GM10248 (cell line): Measurements from ENCODE around the gene CNOT2.

Experiments used
- CTCF ChIA-PET: fragments of 300-600 bp; sonication (Branson Sonifier 250); formaldehyde crosslinking; extraction: SDS; loops from one replicate; lab custom pipeline; 2021; ENCODE audit warnings: antibody characterized with exemption; lab: Yijun Ruan, JAX
- POLR2A ChIA-PET: fragments of 350-650 bp; sonication (Branson Sonifier 250); formaldehyde crosslinking; extraction: SDS; loops from one replicate; lab custom pipeline; 2020; ENCODE audit warnings: antibody characterized with exemption; lab: Yijun Ruan, JAX
- DNase-seq: peaks from one replicate; pipeline ENCODE4 v3.0.0; 2012; ENCODE audit errors: extremely low spot score
- CTCF ChIP-seq: IDR thresholded peaks from 2 replicates; pipeline ENCODE4 v1.5.1; 2012; ENCODE audit warnings: mild to moderate bottlenecking, low read depth; ENCODE audit errors: extremely low read depth, missing control alignments, control extremely low read depth

The CNOT2 gene

GRCh38 chr12:70268972-70269371 lies 25.7 kb downstream of the CNOT2 start:
- no peak for DNase-seq
- no peak for TF ChIP-seq CTCF
- CTCF ChIA-PET = no interaction called here
- POLR2A ChIA-PET = no interaction called here

- TF ChIP-seq CTCF = no peak
- DNase-seq = no peak
- CTCF ChIA-PET = no interaction called here
- POLR2A ChIA-PET = no interaction called here
Observed at GRCh38 chr12:70270108-70270507, 26.9 kb downstream of the CNOT2 start.

GRCh38 chr12:70271025-70271424 lies 27.8 kb downstream of the CNOT2 start:
- POLR2A ChIA-PET = no interaction called here
- CTCF ChIA-PET = no interaction called here
- TF ChIP-seq CTCF = no peak
- no peak for DNase-seq

GRCh38 chr12:70272510-70272909 lies 29.3 kb downstream of the CNOT2 start:
- no peak for TF ChIP-seq CTCF
- ChIA-PET POLR2A (no interaction called here), CTCF (no interaction called here)
- no peak for DNase-seq

- POLR2A ChIA-PET = no interaction called here
- TF ChIP-seq CTCF = no peak
- CTCF ChIA-PET = interaction anchor here (1.2 to 1.8 kb wide), 3 partner anchors 9 to 13 kb away, joined by 3 to 4 read pairs (median 4); no protein-coding TSS in a partner anchor
- no peak for DNase-seq
Observed at GRCh38 chr12:70275045-70275444, 31.8 kb downstream of the CNOT2 start.

GRCh38 chr12:70277973-70278372 lies 34.7 kb downstream of the CNOT2 start:
- TF ChIP-seq CTCF = no peak
- ChIA-PET POLR2A (no interaction called here), CTCF (no interaction called here)
- DNase-seq = no peak

GRCh38 chr12:70278945-70279344 lies 35.7 kb downstream of the CNOT2 start:
- ChIA-PET CTCF (no interaction called here), POLR2A (no interaction called here)
- DNase-seq = no peak
- no peak for TF ChIP-seq CTCF
